HG03039 (cell line): Measurements from ENCODE around the gene ROMO1.

Source experiments
- ATAC-seq: cut with Tn5 transposase; IDR thresholded peaks from one replicate; pipeline ENCODE4 v1.9.1; 2021; ENCODE audit warnings: mild to moderate bottlenecking, moderate library complexity; ENCODE audit not compliant: unreplicated experiment

Gene ROMO1

DNA sequence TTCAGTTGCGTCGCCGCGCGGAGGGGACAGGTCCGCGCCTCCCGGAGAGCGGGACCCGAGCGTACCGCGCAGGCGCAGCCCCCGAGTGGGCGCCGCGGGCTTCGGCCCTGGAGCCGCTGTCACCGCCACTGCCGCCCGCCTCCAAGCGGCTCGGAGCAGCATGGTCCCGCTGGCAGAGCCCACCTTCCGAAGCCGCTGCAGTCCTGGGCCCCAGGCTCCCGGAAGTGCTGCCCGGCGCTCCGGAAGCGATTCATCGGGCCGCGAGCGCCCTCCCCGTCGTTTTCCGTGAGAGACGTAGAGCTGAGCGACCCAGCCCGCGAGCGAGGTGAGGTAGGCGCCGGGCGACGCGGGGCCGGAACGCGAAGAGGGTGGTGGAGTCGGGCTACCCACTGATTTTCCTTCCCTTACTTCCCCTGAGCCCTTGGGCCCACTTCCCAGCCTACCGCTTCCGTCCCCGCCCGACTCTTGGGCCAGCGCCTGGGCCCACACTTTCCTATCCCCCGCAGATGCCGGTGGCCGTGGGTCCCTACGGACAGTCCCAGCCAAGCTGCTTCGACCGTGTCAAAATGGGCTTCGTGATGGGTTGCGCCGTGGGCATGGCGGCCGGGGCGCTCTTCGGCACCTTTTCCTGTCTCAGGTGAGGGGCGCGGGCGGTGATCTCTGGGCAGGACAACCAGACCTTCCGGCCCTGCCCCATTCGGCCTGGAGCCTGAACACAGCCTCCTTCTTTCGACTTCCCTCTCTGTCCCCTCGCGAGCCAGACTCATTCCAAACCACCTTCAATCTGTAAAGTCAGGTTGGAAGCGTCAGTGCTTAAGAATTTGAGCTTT lies at the start of gene ROMO1, which contains the start of gene NFS1:
TSS of gene ROMO1 (plus strand) at position 279 of the 830 bp plus-strand sequence. CDS start at position 507, 228 bp downstream.
TSS of gene NFS1 (minus strand) at position 226 of the 830 bp plus-strand sequence. CDS start at position 162, 64 bp downstream.
- ATAC-seq = peak; percentile 74

DNA sequence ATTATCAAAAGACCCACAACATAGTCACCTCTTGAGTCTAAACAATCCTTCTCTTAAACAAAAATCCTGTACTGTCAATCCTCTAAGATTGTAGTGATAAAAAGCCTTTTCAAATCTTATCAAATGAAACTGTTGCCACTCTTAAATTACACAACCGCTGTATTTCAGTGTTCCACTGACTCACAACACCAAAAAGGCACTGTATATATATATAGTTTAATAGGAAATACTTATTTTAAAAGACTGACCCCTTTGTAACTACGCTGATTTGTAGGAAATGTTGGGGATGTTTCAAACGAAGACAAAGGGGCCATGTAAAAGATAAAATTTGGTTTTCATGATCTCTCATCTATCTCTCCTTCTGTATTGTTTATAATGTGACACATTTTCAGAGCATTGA lies 48.6 kb upstream of the ROMO1 start:
- ATAC-seq = no peak

DNA sequence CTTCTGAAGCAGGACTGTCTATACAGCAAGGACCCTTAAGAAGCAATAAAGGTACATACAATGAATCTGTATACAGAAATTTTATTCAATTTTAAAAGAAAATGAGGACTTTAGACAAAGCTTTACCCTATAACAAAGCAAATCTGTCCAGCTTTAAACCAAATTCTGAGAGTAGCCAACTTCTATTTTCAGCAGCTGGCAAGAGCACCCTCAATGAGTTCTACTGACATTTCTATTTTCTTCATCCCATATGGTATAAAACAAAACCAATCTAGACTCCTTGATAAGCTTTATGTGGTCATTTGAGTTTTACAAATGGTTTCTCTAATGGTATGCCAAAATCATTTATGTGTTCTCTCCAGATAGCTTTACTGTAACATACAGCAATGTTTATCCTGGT lies 47.2 kb upstream of the ROMO1 start:
- ATAC-seq = no peak

DNA sequence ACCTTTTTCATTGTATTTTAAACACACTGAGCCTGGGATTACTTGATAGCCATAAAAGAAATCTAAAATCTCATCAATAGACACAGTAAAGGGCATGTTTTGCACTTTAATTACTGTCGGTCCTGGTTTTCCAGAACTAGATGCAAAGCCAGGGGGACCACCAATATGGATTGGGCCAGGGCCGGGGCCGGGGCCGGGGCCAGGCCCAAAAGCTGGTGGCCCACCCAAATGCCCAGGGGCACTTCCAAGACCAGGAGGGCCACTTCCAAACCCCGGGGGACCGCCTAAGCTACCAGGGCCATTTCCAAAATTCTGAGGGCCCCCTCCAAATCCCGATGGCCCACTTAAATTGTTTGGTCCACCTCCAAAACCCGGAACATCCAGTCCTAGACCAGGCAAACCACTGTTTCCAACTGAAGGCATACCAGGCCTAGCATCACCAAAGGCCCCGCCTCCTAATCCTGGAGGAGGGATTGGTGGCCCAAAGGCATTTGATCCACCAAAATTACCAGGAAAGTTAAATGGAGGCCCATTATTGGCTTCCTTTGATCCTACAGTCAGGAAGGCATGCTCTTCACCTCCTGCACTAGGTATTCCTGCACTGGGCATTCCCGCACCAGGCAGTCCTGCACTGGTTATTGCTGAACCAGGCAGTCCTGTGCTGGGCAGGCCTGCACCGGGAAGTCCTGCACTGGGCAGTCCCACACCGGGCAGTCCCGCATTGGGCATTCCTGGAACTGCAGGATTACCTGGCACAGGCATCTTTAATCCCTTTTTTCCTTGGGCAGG lies 46.4 kb upstream of the ROMO1 start:
- ATAC-seq = no peak

DNA sequence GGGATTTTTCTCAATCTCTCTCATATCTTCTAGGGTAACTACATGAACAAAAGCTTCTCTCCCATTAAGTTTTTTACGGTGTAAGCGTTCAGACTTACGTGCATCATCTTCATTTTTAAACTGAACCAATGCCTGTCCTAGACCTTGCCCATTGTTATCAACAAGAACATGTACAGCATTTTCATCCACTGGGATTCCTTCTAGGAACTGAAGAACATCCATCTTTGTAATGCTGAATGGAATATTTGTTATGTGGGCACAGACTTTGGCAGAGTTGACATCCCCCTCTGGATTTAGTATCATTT lies 45.8 kb upstream of the ROMO1 start:
- no peak for ATAC-seq

DNA sequence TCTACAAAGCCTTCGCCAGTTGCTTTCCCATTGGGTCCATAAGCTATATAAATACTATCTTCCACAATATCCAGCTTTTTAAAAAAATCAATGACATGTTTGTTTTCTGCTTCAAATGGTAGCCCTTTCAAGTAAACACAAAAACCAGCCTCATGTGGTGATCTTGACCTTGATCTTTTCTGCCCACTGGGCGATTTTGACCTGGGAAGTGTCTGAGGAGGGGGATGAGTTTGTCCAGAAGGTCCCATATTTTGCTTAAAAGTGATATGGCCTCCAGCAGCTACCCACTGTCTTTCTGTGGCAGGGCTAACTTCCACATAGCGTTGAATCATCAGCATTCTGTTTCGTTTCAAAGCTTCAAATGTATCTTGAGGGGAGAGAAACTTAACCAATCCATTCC lies 45.3 kb upstream of the ROMO1 start:
- no peak for ATAC-seq

DNA sequence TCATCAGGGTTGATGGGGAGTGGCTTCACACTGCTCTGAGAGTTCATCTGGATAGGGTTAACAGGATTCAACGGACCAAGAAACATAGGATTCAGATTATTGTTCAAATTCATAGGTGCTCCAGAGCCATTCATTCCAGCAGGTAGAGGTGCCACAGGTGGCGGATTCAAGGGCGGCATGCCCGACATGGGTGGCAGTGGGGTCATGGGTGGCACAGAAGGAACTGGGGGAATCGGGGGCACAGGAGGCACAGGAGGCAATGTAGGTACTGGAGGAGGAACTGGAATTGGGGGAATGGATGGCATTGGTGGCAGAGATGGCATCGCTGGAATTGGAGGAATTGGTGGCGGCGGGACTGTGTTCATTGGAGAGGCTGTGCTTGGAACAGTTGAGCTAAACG lies 44.8 kb upstream of the ROMO1 start:
- ATAC-seq = no peak

DNA sequence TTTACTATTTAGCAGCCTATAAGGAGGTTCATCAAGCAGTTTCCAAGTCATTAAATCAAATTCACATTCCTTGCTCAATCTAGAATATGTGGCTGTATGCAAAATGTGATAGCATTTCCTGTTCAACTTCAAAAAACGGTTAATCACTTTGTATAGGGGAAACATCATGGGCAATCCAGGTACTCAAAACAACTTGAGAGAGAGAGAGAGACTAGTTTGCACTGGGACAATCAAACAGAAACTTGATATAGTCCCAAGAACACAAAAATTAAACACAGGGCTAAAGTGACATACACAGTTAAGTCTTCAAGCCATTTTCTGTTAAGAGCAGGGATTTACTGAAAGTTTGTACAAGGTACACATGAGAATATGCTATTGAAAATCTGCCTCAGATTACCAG lies 41.9 kb upstream of the ROMO1 start:
- ATAC-seq = no peak

DNA sequence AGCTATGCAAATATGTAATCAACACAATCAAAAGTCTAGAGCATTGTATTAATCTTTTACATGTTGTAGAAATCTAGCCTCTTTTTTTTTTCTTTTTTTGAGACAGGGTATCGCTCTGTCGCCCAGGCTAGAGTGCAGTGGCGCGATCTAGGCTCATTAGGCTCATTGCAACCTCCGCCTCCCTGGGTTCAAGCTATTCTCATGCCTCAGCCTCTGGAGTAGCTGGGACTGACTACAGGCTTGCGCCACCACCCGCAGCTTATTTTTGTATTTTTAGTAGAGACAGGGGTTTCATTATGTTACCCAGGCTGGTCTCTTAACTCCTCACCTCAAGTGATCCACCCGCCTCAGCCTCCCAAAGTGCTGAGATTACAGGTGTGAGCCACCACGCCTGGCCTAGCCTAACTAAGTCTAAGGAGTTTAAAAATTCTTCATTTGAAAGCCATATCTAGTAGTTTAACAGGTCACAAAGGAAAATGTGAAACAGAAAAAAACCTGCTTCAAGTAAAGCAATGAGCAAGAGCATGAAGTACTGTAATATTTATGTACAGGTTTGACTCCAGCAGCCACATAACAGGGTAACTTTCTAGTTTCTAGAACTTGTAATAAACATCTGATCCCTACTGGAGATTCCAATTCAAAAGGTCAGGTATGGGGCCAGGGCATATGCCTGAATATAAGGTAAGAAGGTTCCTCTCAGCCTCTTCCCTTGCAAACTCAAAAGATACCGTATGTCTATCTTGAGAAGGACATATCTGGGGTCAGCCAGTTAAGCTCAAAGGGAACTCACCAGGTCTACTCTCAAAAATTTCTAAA lies 38.9 kb upstream of the ROMO1 start:
- ATAC-seq = no peak

DNA sequence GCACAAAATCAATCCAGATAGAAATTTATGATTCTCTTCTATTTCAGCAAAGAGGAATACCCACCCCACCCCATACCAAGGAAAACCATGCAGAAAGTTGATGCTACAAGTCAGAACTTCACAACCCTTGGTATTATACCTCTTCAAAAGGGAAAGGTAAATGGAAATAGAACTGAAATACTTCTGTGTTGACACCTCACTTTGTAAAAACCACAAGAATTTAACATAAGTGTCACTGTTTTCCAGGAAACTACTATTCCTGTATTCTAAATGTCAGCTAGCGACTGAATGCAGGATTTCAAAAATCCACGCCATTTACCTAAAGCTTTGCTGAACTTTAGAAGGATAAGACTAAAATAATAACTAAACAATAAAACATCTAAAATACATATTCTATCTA lies 38.2 kb upstream of the ROMO1 start:
- ATAC-seq = no peak

DNA sequence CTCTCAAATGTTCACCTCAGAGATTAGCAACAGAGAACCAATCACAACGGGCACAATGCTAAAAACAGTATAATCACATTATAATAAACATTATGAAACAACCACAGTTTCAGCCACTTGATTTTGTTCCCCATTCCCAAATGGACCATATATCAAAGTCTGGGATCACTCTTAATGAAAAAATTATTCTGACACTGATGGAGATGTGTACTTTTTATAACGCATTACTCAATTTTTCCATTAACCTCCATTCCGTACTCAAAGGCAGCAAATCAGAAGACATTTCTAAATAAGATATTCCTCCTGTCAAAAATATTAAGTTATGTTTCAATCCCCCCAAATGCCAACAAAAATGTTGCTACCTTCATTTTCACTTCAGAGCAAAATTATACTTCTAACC lies 37.3 kb upstream of the ROMO1 start:
- no peak for ATAC-seq

DNA sequence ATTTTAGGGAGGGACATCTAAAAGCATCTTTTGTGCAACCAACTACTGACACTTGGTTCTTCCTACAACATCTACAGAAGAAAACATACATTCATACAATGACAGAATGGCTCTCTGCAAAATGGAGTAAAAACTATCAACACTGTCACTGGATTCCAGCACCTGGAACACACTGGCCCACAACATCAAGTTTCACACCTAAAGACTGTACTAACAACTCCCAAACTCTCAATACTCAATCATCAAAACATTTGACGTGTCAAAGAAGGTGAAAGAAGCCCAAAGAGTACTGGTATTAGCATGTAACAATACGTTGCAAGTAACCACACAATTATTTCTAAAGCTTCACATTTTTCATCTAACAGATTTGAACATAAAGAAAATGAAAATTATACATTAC lies 36.7 kb upstream of the ROMO1 start:
- ATAC-seq = no peak

DNA sequence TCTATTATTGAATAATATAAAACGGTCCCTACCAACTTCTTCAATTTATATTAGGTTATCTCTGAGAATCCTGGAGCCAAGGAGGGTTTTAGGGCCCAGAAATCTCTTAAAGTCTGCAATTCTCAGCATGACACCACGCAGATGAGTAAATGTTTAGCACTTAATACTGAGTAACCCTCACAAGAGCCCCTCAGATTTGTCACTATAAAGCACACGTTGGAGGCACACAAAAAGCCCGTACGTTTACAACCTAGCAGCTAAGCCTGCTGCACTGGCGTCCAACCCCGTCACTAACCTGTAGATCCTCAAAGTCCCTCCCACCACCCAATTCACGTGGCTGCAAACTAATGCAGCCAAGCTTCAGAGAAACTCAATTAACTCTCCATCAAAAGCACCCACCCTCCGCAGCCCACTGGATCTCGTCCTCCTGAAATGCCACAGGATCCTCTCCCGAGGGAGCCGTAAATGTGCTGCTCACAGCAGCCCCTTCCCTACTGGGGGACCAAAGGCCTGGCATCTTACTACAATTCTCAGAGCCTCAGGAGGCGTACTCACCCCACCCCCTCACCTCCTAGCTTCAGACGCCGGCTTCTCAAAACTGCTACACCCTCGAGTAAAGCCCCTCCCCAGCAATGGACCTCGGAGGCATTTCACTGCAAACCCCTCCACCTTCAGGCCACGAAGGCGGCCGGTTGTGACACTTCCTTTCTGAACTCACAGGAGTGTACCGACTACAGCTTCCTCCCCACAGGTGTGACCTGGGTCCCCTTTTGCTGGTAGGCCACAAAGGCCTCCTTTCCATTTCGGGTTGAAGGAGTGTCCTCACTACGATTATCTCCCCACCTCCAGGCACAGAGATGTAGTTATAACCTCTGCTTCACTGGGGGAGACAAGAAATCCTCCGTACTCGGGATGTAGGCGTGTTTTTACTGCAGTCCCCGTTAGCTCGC lies 35.4 kb upstream of the ROMO1 start:
- ATAC-seq = peak; percentile 21

DNA sequence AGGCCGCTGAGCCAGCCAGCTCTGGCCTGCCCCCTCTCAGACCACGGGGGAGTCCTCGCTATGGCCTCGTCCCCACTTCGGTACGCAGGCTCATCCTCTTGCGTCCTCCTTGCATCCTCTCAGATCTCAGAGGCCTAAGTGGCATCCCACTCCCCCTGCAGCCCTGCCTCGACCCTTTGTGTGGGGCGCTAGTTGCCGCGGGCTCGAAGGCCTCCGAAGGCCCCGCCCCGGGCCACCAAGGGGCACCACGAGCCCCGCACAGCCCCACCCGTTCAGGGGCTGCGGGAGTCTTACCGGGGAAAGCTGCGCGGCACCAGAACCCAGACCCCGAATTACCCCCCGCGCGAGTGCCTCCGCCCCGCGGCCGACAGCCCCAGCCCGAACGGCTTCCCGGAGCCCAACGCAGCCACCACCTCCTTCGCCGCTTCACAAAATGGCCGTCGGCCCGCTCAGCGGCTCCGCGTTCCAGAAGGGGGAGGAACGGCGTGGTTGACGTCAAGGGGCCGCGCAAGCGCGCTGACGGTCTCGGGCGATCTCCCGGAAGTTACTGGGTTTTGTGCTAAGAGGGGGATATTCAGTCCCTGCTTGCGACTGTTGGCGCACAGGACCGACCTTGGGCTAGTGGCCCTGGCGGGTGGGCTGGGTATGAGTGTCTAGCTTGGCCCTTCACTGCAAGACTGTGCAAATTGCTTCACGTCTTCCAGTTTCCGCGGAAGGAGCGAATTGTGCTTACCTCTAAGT lies 34.6 kb upstream of the ROMO1 start, which contains the start of the genes CPNE1 and RBM12:
TSS of gene CPNE1 (minus strand) at position 435 of the 741 bp plus-strand sequence. CDS start 31,977 bp downstream, outside the sequence.
TSS of gene RBM12 (minus strand) at position 435 of the 741 bp plus-strand sequence. CDS start 9,578 bp downstream, outside the sequence.
- peak; percentile 69 for ATAC-seq

DNA sequence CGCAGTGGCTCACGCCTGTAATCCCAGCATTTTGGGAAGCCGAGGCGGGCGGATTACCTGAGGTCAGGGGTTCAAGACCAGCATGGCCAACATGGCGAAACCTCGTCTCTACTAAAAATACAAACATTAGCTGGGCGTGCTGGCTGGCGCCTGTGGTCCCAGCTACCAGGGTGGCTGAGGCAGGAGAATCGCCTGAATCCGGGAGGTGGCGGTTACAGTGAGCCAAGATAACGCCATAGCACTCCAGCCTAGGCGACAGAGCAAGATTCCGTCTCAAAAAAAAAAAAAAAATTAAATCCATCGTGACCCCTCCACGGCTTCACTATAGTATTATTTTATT lies 33.3 kb upstream of the ROMO1 start:
- ATAC-seq = no peak

DNA sequence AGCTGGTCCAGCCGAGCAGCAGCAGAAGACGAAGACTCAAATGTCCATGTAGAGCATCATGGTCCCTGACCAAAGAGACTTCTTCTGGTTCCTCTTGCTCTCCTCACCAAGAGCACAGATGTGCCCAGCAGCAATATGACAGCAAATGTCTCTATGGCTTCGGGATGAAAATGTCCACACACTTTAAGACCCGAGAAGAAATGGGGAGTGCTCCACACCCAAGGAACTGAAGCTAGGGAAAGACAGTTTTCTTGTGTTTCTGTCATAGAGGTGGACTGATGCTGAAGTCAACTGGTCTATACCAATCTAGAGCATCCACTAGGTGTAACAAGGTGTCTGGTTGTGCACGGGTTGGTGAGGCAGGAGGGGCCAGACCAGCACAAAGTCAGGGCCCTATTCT lies 30.0 kb upstream of the ROMO1 start:
- no peak for ATAC-seq

DNA sequence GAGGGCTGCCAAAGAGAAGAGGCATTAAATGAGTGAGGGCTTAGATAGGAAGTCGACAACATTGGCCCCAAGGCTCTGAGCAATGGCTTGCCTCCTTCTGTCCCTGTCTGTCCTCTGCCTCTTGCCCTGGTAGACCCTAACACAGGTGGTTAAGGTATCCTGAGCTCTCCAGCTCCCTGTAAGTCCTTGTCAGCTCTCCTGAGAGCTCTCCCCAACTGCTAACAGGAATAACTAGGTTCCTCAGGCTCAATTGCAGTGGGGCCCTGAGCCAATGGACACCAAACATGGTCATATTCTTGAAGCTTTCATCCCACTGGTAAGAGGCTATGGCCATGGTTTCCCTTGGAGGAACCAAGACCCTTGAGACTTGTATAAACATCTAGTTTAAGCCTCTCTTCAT lies 29.5 kb upstream of the ROMO1 start:
- ATAC-seq = no peak

DNA sequence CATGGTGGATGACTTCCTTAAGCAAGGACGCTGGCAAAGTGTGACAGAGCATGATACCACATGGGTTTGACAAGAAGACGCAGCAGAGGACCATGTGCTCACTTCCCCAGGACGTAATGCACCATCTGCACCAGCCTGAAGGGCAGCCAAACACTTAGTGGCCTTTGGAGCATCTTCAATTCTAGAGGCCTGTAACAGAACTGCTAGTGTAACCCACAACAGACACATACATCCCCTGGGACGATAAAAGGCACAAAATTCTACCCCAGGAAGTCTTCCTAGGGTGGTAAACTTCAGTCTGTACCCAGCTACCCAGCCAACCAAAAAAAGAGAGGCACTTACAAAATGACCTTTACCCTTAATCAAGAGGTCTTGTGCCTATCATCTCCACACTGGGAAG lies 25.3 kb upstream of the ROMO1 start:
- no peak for ATAC-seq

DNA sequence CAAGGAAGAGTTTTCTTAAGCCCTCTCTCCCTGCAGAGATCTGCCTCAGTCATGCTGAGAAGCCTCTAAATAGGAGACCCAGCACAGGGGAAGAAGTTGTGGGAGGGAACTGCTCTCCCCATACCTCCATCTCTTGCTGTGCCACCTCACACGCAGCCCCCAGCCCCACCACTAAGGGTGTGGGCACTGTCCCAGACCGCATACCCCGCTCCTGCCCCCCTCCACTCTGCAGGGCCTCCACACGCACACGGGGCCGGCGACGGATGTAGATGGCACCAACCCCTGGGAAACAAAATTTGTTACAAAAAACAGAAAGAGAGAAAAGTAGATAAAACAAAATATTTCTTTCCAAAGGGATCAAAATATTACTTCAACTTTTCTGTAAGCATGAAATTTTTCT lies 24.3 kb upstream of the ROMO1 start:
- no peak for ATAC-seq
